SU-DHL-6 (cell line): Measurements from ENCODE around the gene RGS7.

ENCODE experiments used
- EZH2phosphoT487 ChIP-seq: fragments of 200-600 bp; sonication (generic), shearing (Covaris generic); conservative IDR thresholded peaks from 2 replicates; pipeline ENCODE4 v1.6.1; 2018; ENCODE audit warnings: mild to moderate bottlenecking, antibody characterized with exemption, low read length, moderate library complexity, mixed read lengths
- TF ChIP-seq, protein P1 (sequence below): fragments of 200-600 bp; sonication (generic); IDR thresholded peaks from one replicate; pipeline ENCODE4 v1.5.1; 2017; ENCODE audit warnings: antibody characterized with exemption, mild to moderate bottlenecking, low read length, moderate library complexity; ENCODE audit not compliant: insufficient read depth, poor library complexity, severe bottlenecking

DNA sequence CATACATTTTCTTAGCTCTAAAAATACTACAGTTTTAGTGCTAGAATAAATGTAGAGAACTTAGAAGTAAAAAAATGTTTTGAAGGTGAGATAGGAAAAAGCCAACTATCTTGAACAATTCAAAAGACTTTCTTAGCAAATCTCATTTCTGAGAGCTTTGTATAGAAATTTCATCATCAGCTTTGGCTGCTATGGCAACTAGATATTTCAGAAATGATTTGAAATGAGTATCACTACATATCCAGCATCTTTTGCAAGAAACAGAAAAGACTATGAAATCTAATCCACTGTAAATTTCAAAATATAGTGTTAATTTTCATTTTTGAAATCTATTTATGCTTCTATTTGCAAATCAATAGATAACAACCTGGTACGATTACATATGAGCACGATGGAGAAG lies 57.7 kb downstream of the RGS7 start:
- TF ChIP-seq, protein P1, sequence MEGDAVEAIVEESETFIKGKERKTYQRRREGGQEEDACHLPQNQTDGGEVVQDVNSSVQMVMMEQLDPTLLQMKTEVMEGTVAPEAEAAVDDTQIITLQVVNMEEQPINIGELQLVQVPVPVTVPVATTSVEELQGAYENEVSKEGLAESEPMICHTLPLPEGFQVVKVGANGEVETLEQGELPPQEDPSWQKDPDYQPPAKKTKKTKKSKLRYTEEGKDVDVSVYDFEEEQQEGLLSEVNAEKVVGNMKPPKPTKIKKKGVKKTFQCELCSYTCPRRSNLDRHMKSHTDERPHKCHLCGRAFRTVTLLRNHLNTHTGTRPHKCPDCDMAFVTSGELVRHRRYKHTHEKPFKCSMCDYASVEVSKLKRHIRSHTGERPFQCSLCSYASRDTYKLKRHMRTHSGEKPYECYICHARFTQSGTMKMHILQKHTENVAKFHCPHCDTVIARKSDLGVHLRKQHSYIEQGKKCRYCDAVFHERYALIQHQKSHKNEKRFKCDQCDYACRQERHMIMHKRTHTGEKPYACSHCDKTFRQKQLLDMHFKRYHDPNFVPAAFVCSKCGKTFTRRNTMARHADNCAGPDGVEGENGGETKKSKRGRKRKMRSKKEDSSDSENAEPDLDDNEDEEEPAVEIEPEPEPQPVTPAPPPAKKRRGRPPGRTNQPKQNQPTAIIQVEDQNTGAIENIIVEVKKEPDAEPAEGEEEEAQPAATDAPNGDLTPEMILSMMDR = no peak
- TF ChIP-seq EZH2phosphoT487 = no peak
